GM12878 (cell line): ENCODE measurements around the gene GGTLC2.
"Not testable (repeated sequence)": the region's sequence is repeated elsewhere in the genome, so short reads cannot be mapped to it uniquely, and the experiment has no call there.

Experiments
- CTCF ChIP-seq, 3 experiments: IDR thresholded peaks in 2 of 3; conservative IDR thresholded peaks in 1 of 3; 2 replicates each; pipeline ENCODE4 v1.5.1; 2011; ENCODE audit warnings: low read depth in 3 of 3, low read length in 3 of 3, mild to moderate bottlenecking in 3 of 3, control low read depth in 2 of 3, moderate library complexity in 2 of 3, inconsistent platforms in 1 of 3, mixed read lengths in 1 of 3; ENCODE audit not compliant: control insufficient read depth in 2 of 3, insufficient read depth in 1 of 3; ENCODE audit errors: extremely low read depth in 1 of 3
- GATAD2B ChIP-seq: fragments of 450-650 bp; conservative IDR thresholded peaks from 2 replicates; pipeline ENCODE4 v1.6.1; 2017; ENCODE audit warnings: low read depth, mild to moderate bottlenecking, moderate library complexity
- MTA2 ChIP-seq: fragments of 450-650 bp; IDR thresholded peaks from 2 replicates; pipeline ENCODE4 v1.6.1; 2016; ENCODE audit warnings: low read depth, mild to moderate bottlenecking, moderate library complexity
- POLR2A ChIP-seq: IDR thresholded peaks from 2 replicates; pipeline ENCODE4 v1.6.1; 2011; ENCODE audit warnings: low read depth, mild to moderate bottlenecking, low read length
- POLR2AphosphoS5 ChIP-seq: IDR thresholded peaks from 2 replicates; pipeline ENCODE4 v1.6.1; 2011; ENCODE audit warnings: mild to moderate bottlenecking, low read length, inconsistent platforms
- RAD21 ChIP-seq: IDR thresholded peaks from 2 replicates; pipeline ENCODE4 v1.6.1; 2011; ENCODE audit warnings: mild to moderate bottlenecking, low read depth, low read length, moderate library complexity; ENCODE audit not compliant: insufficient read depth
- RCOR1 ChIP-seq: conservative IDR thresholded peaks from 2 replicates; pipeline ENCODE4 v1.6.1; 2012; ENCODE audit warnings: low read depth, low read length, improper control_type of control experiment

GRCh38 chr22:22651593-22651992 is 7.2 kb downstream of the GGTLC2 start:
- not testable (repeated sequence) for TF ChIP-seq RAD21; POLR2AphosphoS5; GATAD2B; POLR2A; CTCF (IDR thresholded peaks at IDR 0.05 in 2 of 3, conservative IDR thresholded peaks at IDR 0.05 in 1 of 3; ENCODE audit: control insufficient read depth in 2 of 3, extremely low read depth in 1 of 3, insufficient read depth in 1 of 3, low read depth in 3 of 3, low read length in 3 of 3); RCOR1; MTA2
